H1 (cell line): ENCODE measurements around the gene DDI2. TPM values are rescaled to one million over a fixed set of nuclear protein-coding genes. Genes with fewer than 3 reads are reported as not detected.

Experiments used
- EZH2 ChIP-seq: fragments of 200-600 bp; sonication (generic); IDR thresholded peaks from 2 replicates; pipeline ENCODE4 v1.7.1; 2012; ENCODE audit warnings: low read depth, mild to moderate bottlenecking, moderate library complexity, low read length, inconsistent platforms; ENCODE audit not compliant: severe bottlenecking
- JUND ChIP-seq: IDR thresholded peaks from 2 replicates; pipeline ENCODE4 v1.6.1; 2011; ENCODE audit warnings: mild to moderate bottlenecking, improper control_type of control experiment, low read length
- RFX5 ChIP-seq: IDR thresholded peaks from 2 replicates; pipeline ENCODE4 v1.6.1; 2011; ENCODE audit warnings: low read depth, low read length, improper control_type of control experiment, borderline replicate concordance
- SIRT6 ChIP-seq: IDR thresholded peaks from one replicate; pipeline ENCODE4 v1.7.1; 2012; ENCODE audit warnings: low read length, inconsistent platforms
- TAF7 ChIP-seq: optimal IDR thresholded peaks from 2 replicates; pipeline ENCODE3; 2011; ENCODE audit warnings: low read depth, mild to moderate bottlenecking, inconsistent platforms, low read length, moderate library complexity, borderline replicate concordance
- TEAD4 ChIP-seq: IDR thresholded peaks from 2 replicates; pipeline ENCODE4 v1.6.1; 2012; ENCODE audit warnings: low read depth, low read length, inconsistent platforms, mixed read lengths
- polyA plus RNA-seq, 7 experiments: library from polyadenylated mRNA; depleted of rRNA in 3 of 7; stranded (reverse) in 5 of 7; unstranded in 2 of 7; fragments of >200 nt in 5 of 7; fragments of 200-250 nt in 2 of 7; gene quantifications; 1 replicate in 5 of 7; 2 replicates in 1 of 7; 4 replicates in 1 of 7; pipeline versions ENCODE4 v1.2.1 to v1.2.3, GENCODE V29; 2011 to 2013; ENCODE audit warnings: missing spikeins in 2 of 7, mixed read lengths in 2 of 7
- total RNA-seq: library from RNA; stranded (reverse); fragmentation: NEBNext Ultra II Directional; extraction: Animal tissue kit (Norgen Biotek cat#: 25700); gene quantifications from 2 replicates; pipeline ENCODE4 v1.2.1, GENCODE V29; 2021
- TF ChIP-seq, protein P1 (sequence below): fragments of 300-600 bp; sonication (generic); IDR thresholded peaks from 2 replicates; pipeline ENCODE4 v1.7.1; 2012; ENCODE audit warnings: low read length, moderate library complexity, mild to moderate bottlenecking, inconsistent platforms; ENCODE audit not compliant: insufficient replicate concordance
- TF ChIP-seq, protein P2 (sequence below): IDR thresholded peaks from 2 replicates; pipeline ENCODE4 v1.6.1; 2012; ENCODE audit warnings: inconsistent platforms
- TF ChIP-seq, protein P3 (sequence below), 3 experiments: IDR thresholded peaks; 1 replicate in 2 of 3; 2 replicates in 1 of 3; pipeline versions ENCODE4 v1.5.1 to v1.6.1; 2011; ENCODE audit warnings: low read length in 3 of 3, mild to moderate bottlenecking in 3 of 3, inconsistent platforms in 2 of 3, low read depth in 1 of 3, moderate library complexity in 1 of 3; ENCODE audit not compliant: insufficient read depth in 1 of 3; ENCODE audit errors: control extremely low read depth in 1 of 3

Gene DDI2
- total and polyA plus RNA-seq, 2 of the 8 experiments (the other 6 are each of a cell fraction or from before 2014, with no cell fraction given) = 7.7 to 38.3 TPM

DNA sequence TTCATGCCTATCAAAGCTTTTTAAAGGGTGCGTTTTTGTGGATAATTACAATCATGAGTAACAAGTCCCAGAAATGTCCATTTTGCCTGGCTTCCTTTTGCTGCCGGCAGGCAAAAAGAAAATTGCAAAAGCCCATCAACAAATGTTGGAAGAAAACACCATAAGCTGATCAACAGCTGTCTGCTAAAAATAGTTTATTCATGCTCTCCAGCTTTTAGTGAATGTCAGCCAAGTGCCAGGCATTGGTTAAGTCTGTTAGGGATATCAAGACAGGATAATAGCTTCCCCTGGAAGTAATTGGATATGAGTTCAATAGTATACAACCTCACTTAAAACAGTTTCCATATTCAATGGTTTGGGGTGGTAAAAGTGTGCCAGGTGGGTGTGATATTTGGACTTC is 18.8 kb upstream of the DDI2 start (continued):
- TF ChIP-seq, protein P1, sequence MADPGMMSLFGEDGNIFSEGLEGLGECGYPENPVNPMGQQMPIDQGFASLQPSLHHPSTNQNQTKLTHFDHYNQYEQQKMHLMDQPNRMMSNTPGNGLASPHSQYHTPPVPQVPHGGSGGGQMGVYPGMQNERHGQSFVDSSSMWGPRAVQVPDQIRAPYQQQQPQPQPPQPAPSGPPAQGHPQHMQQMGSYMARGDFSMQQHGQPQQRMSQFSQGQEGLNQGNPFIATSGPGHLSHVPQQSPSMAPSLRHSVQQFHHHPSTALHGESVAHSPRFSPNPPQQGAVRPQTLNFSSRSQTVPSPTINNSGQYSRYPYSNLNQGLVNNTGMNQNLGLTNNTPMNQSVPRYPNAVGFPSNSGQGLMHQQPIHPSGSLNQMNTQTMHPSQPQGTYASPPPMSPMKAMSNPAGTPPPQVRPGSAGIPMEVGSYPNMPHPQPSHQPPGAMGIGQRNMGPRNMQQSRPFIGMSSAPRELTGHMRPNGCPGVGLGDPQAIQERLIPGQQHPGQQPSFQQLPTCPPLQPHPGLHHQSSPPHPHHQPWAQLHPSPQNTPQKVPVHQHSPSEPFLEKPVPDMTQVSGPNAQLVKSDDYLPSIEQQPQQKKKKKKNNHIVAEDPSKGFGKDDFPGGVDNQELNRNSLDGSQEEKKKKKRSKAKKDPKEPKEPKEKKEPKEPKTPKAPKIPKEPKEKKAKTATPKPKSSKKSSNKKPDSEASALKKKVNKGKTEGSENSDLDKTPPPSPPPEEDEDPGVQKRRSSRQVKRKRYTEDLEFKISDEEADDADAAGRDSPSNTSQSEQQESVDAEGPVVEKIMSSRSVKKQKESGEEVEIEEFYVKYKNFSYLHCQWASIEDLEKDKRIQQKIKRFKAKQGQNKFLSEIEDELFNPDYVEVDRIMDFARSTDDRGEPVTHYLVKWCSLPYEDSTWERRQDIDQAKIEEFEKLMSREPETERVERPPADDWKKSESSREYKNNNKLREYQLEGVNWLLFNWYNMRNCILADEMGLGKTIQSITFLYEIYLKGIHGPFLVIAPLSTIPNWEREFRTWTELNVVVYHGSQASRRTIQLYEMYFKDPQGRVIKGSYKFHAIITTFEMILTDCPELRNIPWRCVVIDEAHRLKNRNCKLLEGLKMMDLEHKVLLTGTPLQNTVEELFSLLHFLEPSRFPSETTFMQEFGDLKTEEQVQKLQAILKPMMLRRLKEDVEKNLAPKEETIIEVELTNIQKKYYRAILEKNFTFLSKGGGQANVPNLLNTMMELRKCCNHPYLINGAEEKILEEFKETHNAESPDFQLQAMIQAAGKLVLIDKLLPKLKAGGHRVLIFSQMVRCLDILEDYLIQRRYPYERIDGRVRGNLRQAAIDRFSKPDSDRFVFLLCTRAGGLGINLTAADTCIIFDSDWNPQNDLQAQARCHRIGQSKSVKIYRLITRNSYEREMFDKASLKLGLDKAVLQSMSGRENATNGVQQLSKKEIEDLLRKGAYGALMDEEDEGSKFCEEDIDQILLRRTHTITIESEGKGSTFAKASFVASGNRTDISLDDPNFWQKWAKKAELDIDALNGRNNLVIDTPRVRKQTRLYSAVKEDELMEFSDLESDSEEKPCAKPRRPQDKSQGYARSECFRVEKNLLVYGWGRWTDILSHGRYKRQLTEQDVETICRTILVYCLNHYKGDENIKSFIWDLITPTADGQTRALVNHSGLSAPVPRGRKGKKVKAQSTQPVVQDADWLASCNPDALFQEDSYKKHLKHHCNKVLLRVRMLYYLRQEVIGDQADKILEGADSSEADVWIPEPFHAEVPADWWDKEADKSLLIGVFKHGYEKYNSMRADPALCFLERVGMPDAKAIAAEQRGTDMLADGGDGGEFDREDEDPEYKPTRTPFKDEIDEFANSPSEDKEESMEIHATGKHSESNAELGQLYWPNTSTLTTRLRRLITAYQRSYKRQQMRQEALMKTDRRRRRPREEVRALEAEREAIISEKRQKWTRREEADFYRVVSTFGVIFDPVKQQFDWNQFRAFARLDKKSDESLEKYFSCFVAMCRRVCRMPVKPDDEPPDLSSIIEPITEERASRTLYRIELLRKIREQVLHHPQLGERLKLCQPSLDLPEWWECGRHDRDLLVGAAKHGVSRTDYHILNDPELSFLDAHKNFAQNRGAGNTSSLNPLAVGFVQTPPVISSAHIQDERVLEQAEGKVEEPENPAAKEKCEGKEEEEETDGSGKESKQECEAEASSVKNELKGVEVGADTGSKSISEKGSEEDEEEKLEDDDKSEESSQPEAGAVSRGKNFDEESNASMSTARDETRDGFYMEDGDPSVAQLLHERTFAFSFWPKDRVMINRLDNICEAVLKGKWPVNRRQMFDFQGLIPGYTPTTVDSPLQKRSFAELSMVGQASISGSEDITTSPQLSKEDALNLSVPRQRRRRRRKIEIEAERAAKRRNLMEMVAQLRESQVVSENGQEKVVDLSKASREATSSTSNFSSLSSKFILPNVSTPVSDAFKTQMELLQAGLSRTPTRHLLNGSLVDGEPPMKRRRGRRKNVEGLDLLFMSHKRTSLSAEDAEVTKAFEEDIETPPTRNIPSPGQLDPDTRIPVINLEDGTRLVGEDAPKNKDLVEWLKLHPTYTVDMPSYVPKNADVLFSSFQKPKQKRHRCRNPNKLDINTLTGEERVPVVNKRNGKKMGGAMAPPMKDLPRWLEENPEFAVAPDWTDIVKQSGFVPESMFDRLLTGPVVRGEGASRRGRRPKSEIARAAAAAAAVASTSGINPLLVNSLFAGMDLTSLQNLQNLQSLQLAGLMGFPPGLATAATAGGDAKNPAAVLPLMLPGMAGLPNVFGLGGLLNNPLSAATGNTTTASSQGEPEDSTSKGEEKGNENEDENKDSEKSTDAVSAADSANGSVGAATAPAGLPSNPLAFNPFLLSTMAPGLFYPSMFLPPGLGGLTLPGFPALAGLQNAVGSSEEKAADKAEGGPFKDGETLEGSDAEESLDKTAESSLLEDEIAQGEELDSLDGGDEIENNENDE = no peak
- TF ChIP-seq EZH2 (no peak), RFX5 (no peak), JUND (no peak), TAF7 (no peak), SIRT6 (no peak), TEAD4 (no peak)
- TF ChIP-seq, protein P2, sequence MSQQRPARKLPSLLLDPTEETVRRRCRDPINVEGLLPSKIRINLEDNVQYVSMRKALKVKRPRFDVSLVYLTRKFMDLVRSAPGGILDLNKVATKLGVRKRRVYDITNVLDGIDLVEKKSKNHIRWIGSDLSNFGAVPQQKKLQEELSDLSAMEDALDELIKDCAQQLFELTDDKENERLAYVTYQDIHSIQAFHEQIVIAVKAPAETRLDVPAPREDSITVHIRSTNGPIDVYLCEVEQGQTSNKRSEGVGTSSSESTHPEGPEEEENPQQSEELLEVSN = no peak
- TF ChIP-seq, protein P3, sequence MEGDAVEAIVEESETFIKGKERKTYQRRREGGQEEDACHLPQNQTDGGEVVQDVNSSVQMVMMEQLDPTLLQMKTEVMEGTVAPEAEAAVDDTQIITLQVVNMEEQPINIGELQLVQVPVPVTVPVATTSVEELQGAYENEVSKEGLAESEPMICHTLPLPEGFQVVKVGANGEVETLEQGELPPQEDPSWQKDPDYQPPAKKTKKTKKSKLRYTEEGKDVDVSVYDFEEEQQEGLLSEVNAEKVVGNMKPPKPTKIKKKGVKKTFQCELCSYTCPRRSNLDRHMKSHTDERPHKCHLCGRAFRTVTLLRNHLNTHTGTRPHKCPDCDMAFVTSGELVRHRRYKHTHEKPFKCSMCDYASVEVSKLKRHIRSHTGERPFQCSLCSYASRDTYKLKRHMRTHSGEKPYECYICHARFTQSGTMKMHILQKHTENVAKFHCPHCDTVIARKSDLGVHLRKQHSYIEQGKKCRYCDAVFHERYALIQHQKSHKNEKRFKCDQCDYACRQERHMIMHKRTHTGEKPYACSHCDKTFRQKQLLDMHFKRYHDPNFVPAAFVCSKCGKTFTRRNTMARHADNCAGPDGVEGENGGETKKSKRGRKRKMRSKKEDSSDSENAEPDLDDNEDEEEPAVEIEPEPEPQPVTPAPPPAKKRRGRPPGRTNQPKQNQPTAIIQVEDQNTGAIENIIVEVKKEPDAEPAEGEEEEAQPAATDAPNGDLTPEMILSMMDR (IDR thresholded peaks at IDR 0.05; ENCODE audit: control extremely low read depth in 1 of 3, insufficient read depth in 1 of 3, low read depth in 1 of 3, low read length in 3 of 3) = no peak
